ENCODE measurements around the gene BEND2.
"Not testable (repeated sequence)": the region's sequence is repeated elsewhere in the genome, so short reads cannot be mapped to it uniquely, and the experiment has no call there.

Gene BEND2

GRCh38 chrX:18220786-18221185 is at the start of gene BEND2:
Gene BEND2, minus strand, starts transcription at chrX:18220886. Its CDS starts 136 bp downstream, at chrX:18220750.
- DNase-seq = no peak

DNA sequence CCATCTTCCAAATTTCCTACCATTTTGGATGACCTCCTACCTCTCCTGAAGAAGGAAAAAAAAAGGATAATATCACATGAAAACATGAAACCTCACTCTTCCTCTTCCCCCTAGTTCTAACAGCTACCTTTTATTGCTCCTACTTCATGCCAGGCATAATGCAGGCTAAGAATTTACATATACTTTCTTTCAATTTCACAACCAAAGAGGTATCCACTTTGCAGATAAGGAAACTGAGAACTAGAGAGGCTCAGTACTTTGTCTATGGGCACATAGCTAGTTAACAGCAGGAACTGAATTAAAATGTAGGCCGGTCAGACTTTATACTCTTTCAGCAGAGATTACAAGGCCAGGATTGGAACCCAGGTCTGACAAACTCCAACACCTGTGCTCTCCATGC is 34.4 kb upstream of the BEND2 start:
- no peak for DNase-seq

- no peak for DNase-seq
These were observed 32.1 kb upstream of the BEND2 start for GRCh38 chrX:18252644-18253359.

- not testable (repeated sequence) for DNase-seq
These were observed 9.0 kb upstream of the BEND2 start for GRCh38 chrX:18229646-18230045.

GRCh38 chrX:18228069-18228468 is 7.4 kb upstream of the BEND2 start:
- DNase-seq = no peak

- DNase-seq = no peak
These were observed 6.8 kb upstream of the BEND2 start for GRCh38 chrX:18227458-18227857.

- peak; percentile 50 for DNase-seq
These were observed 10.2 kb downstream of the BEND2 start for GRCh38 chrX:18210470-18210869.

GRCh38 chrX:18206657-18207056 is 14.0 kb downstream of the BEND2 start:
- no peak for DNase-seq

- no peak for DNase-seq
These were observed 17.1 kb downstream of the BEND2 start for GRCh38 chrX:18203631-18204030.

GRCh38 chrX:18194688-18195087 is 26.0 kb downstream of the BEND2 start:
- peak; percentile 21 for DNase-seq

DNA sequence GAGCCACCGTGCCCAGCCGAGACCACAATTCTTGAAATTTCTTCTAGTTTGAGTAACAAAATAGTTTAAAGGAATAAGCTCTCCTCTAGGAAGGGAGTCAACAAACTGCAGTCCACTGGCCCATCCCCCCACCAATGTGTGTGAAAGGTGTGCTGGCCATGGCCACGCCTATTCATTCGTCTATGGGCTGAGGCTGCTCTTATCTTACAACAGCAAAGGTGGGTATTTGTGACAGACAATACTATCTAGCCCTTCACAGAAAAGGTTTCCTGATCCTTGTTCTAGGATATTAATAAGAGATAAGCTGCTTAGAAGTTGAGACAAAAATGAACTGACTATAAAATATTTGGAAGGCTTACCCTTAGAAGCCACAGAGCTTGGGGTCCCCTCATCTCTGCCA is 41.2 kb downstream of the BEND2 start:
- DNase-seq = no peak

DNA sequence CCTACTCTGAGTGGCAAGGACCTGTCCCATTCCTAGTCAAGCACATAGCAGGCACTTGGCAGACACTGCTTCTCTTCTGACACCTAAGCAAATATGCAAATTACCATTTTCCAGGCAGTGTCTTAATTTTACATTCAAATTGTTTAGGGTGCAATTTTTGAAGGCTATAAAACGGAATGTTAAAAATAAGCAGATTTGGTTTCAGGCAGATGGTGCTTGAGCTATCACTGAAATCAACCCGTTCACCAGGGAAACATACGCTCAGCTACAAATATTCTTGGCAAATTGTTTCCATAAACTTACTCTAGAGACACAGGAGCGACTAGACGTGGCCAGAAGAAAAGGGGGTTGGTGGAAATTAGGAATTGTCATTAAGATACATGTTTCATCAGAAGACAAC is 45.7 kb downstream of the BEND2 start:
- DNase-seq = no peak

- DNase-seq = no peak
These were observed 46.5 kb downstream of the BEND2 start for GRCh38 chrX:18174209-18174608.

GRCh38 chrX:18173494-18174180 is 47.0 kb downstream of the BEND2 start:
- DNase-seq = peak; percentile 90

DNA sequence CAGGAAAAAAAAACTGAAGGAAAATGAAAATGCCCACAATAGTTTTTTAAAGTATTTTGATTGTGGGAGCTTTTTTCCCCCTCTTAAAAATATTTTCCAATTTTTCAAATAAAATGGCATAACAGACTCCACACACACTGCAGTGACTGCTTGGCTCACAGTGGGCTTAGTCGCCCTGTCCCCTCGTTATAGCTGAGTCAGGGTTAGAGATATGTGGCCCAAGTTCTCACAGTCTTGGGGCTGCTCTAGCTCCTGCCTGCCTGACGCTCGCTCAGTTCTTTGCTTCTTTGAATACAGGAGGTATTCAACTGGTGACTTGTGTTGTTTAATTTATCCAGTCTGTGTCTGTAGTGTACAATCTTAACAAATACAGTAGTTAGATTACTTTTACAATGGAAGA is 47.7 kb downstream of the BEND2 start:
- no peak for DNase-seq

GRCh38 chrX:18170910-18171309 is 49.8 kb downstream of the BEND2 start:
- no peak for DNase-seq

DNA sequence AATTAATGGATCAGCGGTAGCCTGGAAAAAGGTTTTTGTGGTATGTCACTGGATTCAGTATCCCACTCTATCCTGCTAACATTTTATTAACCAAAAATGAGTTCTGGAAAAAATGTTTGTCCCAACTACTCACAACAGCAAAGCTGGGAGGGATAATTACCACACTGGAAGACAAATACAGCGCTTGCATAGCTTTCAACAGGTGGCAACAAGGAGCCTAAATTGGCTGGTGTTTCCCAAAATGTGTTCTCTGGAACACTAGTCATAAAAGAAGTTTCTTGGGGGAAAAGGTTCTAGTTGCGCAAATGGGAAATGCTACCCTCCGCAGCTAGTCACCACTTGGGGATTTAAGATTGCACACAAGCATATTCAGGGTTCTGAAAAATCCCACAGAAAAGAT is 54.6 kb downstream of the BEND2 start:
- DNase-seq = no peak

GRCh38 chrX:18160369-18160768 is 60.3 kb downstream of the BEND2 start:
- DNase-seq = no peak

- no peak for DNase-seq
These were observed 61.7 kb downstream of the BEND2 start for GRCh38 chrX:18158963-18159362.

- DNase-seq = peak; percentile 74
These were observed 69.0 kb downstream of the BEND2 start for GRCh38 chrX:18151649-18152048.

DNA sequence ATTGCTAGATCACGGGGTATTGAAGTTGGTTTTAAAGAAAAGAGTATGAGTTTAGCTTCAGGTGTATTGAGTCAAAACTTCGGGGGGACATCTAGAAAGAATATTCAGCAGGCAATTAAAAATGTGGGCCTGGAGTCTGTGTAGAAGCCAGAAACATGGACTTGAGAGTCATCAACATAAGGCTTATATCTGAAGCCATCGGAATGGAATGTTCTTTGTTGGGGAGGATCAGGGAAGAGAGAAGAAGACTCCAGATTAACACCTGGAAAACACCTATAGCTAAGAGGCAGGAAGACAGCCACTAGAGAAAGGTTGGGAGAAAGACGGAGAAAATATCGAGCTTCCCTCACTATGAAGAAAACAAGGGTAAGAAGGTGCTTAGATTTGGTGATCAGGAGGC is 69.5 kb downstream of the BEND2 start:
- no peak for DNase-seq

- DNase-seq = no peak
These were observed 71.2 kb downstream of the BEND2 start for GRCh38 chrX:18149454-18149853.

DNA sequence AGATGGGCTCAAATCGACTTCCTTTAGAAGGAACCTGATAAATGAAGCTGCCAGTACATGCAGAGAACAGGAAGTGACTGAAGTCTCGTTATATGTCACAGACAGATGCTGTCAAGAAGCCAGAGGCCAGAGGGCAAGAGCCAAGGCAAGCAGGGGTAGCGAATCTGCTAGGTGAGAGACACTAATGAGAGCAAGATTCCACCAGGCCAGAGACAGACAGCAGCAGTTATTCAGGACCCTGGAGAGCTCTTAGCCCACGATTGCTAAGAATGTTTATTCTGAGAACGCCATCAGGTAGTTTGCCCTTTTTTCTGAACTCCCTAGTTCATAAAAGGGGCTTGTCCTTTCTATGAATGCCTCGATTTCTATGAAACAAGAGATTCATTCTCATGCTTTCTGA is 73.7 kb downstream of the BEND2 start:
- no peak for DNase-seq

GRCh38 chrX:18146009-18146408 is 74.7 kb downstream of the BEND2 start:
- DNase-seq = no peak

DNA sequence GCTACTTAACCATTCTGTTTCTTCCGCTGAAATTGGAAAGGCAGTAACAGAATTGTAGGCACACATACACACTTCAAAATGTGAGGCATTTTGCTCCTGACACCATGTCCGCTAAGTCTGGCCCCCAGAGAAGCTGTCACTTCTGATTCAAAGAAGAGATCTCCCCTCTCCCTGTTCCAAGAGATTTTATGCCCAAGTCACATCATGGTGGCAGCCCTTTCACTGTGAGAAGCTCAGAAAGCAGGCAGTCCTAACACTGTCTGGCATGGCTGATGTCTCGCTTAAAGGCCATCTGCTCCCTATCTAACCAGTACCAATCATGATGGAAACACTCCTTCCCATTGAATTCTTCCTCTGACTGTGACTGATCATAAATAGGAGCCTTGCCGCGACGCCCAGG is 83.9 kb downstream of the BEND2 start:
- no peak for DNase-seq

Measured in NCI-H1105 treated with DMSO at 0.1 percent for 48 hours (cell line).